Stimulated activated CD4-positive, alpha-beta T cell treated with anti-CD3 and anti-CD28 coated beads, Interleukin-4, amount 100 ng/mL, for 48 hours (primary cell): ENCODE data around the gene PMEL.
"Not testable (repeated sequence)": the region's sequence is repeated elsewhere in the genome, so short reads cannot be mapped to it uniquely, and the experiment has no call there.

Experiments
- DNase-seq, 2 donors: peaks; one replicate each; pipeline ENCODE4 v3.0.0-alpha.2; 2020; ENCODE audit warnings: low read depth in 2 of 2

The PMEL gene

GRCh38 chr12:55923648-55924047 lies 42.2 kb downstream of the PMEL start:
- DNase-seq = not testable (repeated sequence)

DNA sequence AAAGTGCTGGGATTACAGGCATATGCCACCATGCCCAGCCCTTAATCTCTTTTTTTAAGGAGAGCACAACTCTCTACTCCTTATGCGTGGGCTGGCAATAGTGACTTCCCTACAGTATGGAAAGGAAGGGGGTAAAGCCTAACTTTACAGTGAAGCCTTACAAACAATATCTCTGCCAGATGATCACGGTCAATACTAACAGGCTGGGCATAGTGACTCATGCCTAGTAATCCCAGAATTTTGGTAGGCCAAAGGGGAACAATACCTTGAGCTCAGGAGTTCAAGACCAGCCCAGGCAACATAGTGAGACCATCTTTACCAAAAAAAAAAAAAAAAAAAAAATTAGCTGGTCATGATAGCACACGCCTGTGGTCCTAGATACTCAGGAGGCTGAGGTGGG lies 43.7 kb downstream of the PMEL start:
- DNase-seq = no peak

DNA sequence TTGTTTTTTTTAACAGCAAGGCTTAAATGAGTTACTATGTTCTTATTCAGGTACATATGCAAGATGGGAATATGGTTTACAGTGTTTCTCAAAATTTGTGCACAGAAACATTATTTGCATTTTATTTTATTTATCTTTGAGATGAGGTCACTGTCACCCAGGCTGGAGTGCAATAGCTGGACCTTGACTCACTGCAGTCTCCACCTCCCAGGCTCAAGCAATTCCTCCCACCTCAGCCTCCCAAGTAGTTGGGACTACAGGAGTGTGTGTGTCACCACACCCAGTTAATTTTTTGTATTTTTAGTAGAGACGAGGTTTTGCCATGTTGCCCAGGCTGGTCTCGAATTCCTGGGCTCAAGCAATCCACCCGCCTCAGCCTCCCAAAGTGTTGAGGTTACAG lies 46.8 kb downstream of the PMEL start:
- DNase-seq = not testable (repeated sequence)

- DNase-seq = no peak
These were observed 50.4 kb downstream of the PMEL start for GRCh38 chr12:55915482-55915859.

DNA sequence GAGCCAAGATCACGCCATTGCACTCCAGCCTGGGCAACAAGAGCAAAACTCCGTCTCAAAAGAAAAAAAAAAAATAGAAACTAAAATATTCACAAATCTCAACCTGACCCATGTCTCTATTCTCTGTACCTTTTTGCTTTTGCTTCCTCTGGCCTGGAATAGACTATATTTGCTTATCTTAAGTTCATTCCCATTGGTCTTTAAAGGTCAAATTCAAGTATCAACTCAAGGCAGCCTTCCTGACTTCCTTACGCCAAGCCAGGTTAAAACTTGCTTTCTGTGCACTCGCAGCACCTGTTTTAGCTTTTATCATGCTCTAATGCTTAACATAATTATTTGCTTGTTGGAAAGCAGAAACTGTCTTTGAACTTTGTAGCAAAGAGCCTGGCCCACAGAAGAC lies 52.9 kb downstream of the PMEL start:
- no peak for DNase-seq

DNA sequence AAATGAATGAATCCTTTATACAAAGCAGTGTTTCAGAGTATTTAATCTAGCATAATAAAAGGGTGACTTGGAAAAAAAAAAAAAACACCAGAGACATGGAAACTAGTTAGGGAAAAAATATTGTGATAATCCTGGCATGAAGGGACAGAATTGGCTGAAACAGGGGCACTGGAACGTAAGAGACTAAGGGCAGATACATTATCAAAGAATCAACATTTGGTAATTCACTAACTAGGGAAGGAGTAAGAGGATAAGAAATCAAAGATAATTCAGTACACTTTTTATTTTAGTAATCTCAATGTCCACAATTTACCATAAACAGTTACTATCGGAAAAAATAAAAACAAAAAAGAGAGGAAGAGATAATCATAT lies 56.3 kb downstream of the PMEL start:
- no peak for DNase-seq

GRCh38 chr12:55908726-55909512 lies 56.9 kb downstream of the PMEL start:
- no peak for DNase-seq

- no peak for DNase-seq
These were observed 59.8 kb downstream of the PMEL start for GRCh38 chr12:55906056-55906455.
